B cell (primary cell): ENCODE results near the gene FRMD4B.

ENCODE experiments used
- EZH2 ChIP-seq: IDR thresholded peaks from 2 replicates; pipeline ENCODE4 v1.6.1; 2012; ENCODE audit warnings: borderline replicate concordance, low read depth, mild to moderate bottlenecking, moderate library complexity, low read length; ENCODE audit not compliant: insufficient read depth, poor library complexity, severe bottlenecking
- TF ChIP-seq, protein P1 (sequence below): fragments of 200-600 bp; IDR thresholded peaks from one replicate; pipeline ENCODE4 v1.8.0; 2022; ENCODE audit warnings: antibody characterized with exemption, mild to moderate bottlenecking

- TF ChIP-seq, protein P1, sequence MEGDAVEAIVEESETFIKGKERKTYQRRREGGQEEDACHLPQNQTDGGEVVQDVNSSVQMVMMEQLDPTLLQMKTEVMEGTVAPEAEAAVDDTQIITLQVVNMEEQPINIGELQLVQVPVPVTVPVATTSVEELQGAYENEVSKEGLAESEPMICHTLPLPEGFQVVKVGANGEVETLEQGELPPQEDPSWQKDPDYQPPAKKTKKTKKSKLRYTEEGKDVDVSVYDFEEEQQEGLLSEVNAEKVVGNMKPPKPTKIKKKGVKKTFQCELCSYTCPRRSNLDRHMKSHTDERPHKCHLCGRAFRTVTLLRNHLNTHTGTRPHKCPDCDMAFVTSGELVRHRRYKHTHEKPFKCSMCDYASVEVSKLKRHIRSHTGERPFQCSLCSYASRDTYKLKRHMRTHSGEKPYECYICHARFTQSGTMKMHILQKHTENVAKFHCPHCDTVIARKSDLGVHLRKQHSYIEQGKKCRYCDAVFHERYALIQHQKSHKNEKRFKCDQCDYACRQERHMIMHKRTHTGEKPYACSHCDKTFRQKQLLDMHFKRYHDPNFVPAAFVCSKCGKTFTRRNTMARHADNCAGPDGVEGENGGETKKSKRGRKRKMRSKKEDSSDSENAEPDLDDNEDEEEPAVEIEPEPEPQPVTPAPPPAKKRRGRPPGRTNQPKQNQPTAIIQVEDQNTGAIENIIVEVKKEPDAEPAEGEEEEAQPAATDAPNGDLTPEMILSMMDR: no peak
- TF ChIP-seq EZH2: no peak
Measured at GRCh38 chr3:69250014-69250413, 135.9 kb downstream of the FRMD4B start.
